SKM-1 (cell line): ENCODE results near the gene SGTA.

Experiments
- DNase-seq: peaks from one replicate; lab custom pipeline; 2025; ENCODE audit not compliant: unreplicated experiment; lab: John Stamatoyannopoulos, UW

SGTA gene

GRCh38 chr19:2810141-2811091 is 27.3 kb upstream of the SGTA start:
- no peak for DNase-seq

- no peak for DNase-seq
Measured at GRCh38 chr19:2809387-2810140, 26.5 kb upstream of the SGTA start.

DNA sequence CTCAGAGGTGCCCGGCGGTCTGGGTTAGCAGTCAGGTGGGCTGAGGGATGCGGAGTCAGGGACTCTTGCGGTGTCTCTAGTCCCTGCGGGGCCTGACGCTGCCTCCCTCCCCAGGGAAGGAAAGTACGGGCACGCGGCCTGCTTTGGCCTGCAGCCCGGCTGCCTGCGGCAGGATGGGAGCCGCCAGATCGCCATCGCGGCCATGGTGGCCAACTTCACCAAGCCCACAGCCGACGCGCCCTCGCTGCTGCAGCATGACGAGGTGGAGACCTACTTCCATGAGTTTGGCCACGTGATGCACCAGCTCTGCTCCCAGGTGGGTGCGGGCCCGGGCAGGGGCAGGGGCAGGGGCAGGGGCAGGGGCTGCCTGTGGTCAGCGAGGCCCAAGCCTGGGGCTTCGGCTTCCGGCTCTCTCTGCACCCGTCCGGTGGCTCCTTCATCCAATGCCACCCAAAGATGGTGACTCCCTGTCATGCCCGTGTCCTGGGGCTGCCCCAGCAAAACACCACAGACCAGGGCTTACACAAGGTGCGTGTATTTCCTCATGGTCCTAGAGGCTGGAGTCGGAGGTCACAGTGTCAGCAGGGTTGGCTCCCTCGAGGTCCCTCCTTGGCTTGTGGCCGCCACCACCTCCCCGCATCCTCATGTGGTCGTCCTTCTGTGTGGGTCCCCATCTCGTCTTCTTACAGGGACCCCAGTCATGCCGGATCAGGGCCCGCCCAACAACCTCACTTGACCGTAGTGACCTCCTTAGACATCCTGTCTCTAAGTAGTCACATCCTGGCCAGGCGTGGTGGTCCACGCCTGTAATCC is 25.3 kb upstream of the SGTA start:
- no peak for DNase-seq

- DNase-seq: no peak
Measured at GRCh38 chr19:2807379-2808128, 24.5 kb upstream of the SGTA start.

DNA sequence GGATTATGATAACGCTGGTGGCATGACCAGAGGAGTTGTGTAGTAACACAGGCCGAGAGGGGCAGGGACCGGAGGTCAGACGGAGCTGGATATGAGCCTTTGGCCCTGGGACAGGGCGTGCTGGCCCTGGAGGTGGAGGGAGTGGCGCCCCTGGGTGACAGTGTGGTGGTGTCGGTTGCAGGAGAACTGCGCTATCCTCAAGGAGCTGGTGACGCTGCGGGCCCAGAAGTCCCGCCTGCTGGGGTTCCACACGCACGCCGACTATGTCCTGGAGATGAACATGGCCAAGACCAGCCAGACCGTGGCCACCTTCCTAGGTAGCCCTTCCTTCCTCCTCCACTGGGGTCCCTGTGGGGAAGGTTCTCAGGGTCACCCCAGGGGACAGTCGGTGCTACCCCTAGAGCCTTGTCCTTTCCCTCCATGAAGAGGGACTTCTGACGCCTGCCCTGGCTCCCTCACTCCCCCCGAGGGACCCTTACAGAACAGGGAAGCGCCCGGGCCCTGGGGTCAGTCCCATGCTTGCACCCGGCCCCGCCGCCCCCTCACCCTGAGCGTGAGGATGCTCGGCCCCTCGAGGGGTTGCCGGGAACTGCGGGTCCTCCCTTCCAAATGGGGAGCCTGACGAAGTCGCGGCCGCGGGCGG is 23.8 kb upstream of the SGTA start:
- DNase-seq: no peak

GRCh38 chr19:2805991-2806649 is 23.0 kb upstream of the SGTA start:
- no peak for DNase-seq

GRCh38 chr19:2805261-2805900 is 22.3 kb upstream of the SGTA start:
- no peak for DNase-seq

GRCh38 chr19:2804156-2805004 is 21.3 kb upstream of the SGTA start:
- no peak for DNase-seq

DNA sequence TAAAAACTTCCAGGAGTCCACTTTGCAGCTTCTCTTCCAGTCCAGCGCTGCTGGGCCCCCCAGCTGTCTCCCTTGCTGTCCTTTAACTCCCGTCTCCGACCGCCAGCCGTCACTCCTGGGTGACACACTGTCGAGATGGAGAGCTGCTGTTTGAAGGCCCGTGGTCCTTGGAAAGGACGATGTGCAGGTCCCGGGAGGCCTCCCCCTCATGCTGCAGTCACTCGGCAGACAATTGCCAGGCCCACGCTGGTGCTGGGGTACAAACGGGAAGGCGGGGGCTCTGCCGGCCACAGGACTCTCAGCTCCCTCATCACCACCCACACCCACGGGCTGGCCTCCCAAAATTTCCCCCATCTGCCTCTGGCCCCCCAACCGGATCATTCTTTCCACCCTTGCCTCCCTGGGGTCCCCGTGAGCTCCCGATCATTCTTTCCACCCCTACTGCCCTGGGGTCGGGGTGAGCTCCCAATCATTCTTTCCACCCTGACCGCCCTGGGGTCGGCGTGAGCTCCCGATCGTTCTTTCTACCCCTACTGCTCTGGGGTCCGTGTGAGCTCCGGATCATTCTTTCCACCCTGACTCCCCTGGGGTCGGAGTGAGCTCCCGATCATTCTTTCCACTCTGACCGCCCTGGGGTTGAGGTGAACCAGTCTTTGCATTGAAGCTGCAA is 20.5 kb upstream of the SGTA start:
- DNase-seq: no peak

GRCh38 chr19:2802826-2803225 is 19.8 kb upstream of the SGTA start:
- no peak for DNase-seq

GRCh38 chr19:2800506-2800905 is 17.4 kb upstream of the SGTA start:
- no peak for DNase-seq

- DNase-seq: no peak
Measured at GRCh38 chr19:2799273-2800020, 16.4 kb upstream of the SGTA start.

DNA sequence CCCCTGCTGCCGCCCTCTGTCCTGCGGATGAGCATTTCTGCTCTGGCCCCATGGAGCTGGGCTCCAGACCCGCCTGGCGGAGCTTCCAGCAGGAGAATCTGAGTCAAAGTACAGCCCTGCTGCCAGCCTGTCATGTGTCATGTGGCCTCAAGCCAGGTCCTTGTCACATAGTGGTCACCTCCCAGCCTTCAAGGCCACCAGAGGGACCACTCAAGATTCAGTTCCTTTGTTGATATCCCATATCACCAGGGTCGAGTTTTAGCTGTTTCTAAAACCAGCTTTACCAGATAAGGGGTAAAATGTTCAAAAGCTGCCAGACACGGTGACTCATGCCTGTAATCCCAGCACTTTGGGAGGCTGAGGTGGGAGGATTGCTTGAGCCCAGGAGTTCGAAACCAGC is 15.7 kb upstream of the SGTA start:
- no peak for DNase-seq

DNA sequence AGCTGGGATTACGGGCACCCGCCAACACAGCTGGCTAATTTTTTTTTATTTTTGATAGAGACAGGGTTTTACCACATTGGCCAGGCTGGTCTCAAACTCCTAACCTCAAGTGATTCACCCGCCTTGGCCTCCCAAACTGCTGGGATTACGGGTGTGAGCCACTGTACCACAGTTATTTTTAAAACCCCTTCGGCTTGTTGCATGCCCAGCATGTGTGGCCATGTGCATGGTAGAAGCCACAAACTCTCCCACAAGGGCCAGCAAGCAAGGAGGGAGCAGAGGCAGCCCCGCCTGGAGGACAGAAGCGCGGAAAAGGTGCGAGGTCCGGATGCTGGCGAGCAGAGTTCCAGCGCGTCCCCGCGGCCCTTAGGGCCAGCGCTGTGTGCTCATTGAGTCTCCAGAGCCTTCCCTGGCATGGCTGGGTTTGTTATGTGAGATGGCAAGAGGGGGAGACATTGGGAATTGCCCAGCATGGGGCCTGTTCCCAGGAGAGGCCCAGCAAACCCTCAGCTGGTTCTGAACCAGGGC is 15.1 kb upstream of the SGTA start:
- DNase-seq: no peak

GRCh38 chr19:2797280-2797679 is 14.2 kb upstream of the SGTA start:
- DNase-seq: no peak

DNA sequence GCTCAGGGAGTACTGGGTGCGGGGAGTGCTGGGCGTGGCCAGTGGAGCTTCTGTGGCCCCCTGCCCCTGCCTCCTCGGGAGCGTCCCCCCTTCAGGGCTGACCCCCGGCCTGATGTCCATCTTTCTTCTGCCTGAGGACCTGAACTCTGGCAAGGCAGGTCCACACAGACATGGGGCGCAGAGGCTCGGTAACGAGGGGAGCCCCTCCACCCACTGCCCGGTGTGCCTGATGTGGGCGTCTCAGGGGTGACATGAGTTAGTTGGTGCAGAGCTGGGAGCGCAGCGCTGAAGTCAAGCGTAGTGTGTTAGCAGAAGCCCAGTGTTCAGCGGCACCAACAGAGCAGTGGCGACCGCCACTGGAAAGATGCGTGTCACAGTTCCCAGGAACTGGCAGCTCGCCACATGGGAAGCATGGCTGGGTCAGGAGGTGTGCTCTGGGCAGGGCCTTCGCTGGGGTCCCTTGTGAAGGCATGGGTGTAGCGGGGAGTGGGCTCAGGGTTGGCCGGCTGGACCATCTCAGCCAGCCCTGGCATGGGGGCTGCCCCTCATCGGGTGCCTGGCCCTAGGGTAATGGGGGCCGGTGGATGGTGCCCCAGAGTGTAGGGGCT is 13.7 kb upstream of the SGTA start:
- DNase-seq: no peak
